Endothelial cell (in vitro differentiated cells): ENCODE data around the gene CCDC106. TPM values are rescaled to one million over a fixed set of nuclear protein-coding genes. Genes with fewer than 3 reads are reported as not detected.

Experiments
- DNase-seq: peaks from one replicate; pipeline ENCODE4 v3.0.0; 2021; ENCODE audit warnings: low spot score
- H3K27ac Mint-ChIP-seq: one replicate; pipeline ENCODE4 v1.8.0; 2021; ENCODE audit warnings: mixed read lengths, inconsistent platforms; ENCODE audit not compliant: unreplicated experiment
- H3K27me3 Mint-ChIP-seq: one replicate; pipeline ENCODE4 v1.8.0; 2021; ENCODE audit warnings: mild to moderate bottlenecking, moderate library complexity, mixed read lengths, inconsistent platforms; ENCODE audit not compliant: unreplicated experiment
- H3K36me3 Mint-ChIP-seq: one replicate; pipeline ENCODE4 v1.8.0; 2021; ENCODE audit warnings: mild to moderate bottlenecking, low read depth, mixed read lengths, inconsistent platforms; ENCODE audit not compliant: unreplicated experiment
- H3K4me1 Mint-ChIP-seq: one replicate; pipeline ENCODE4 v1.8.0; 2021; ENCODE audit warnings: mild to moderate bottlenecking, mixed read lengths, inconsistent platforms; ENCODE audit not compliant: unreplicated experiment
- H3K4me3 Mint-ChIP-seq: one replicate; pipeline ENCODE4 v1.8.0; 2021; ENCODE audit warnings: mild to moderate bottlenecking, mixed read lengths, inconsistent platforms; ENCODE audit not compliant: unreplicated experiment
- H3K9me3 Mint-ChIP-seq: one replicate; pipeline ENCODE4 v1.8.0; 2021; ENCODE audit warnings: mixed read lengths, inconsistent platforms; ENCODE audit not compliant: unreplicated experiment
- CTCF ChIP-seq: fragments of 200-600 bp; sonication (generic); IDR thresholded peaks from one replicate; pipeline ENCODE4 v1.5.0; 2021; ENCODE audit warnings: antibody characterized with exemption; ENCODE audit not compliant: unreplicated experiment
- total RNA-seq: library from RNA; stranded (reverse); fragmentation: NEBNext Ultra II Directional; extraction: Animal tissue kit (Norgen Biotek cat#: 25700); gene quantifications from one replicate; pipeline ENCODE4 v1.2.1, GENCODE V29; 2021; ENCODE audit not compliant: unreplicated experiment

CCDC106 gene
- total RNA-seq, 1 donor from 2014 or later = 20.1 TPM

- peaks cover 16% of the 10 kb centered on the region for H3K4me1 Mint-ChIP-seq
- no peak for TF ChIP-seq CTCF
- H3K27ac Mint-ChIP-seq = peak overlapping the region; percentile 74
- peak overlapping the region; percentile 89 for H3K4me3 Mint-ChIP-seq
- peaks cover 7% of the 10 kb centered on the region for H3K27me3 Mint-ChIP-seq
- no peak for DNase-seq
- peaks cover 7% of the 10 kb centered on the region for H3K36me3 Mint-ChIP-seq
- H3K9me3 Mint-ChIP-seq = no peaks in the 10 kb centered on the region
Measured at GRCh38 chr19:55625004-55625326, 23.0 kb upstream of the CCDC106 start.

GRCh38 chr19:55626350-55626749 lies 21.7 kb upstream of the CCDC106 start:
- Mint-ChIP-seq H3K4me3 (no peak overlapping the region), H3K27ac (no peak overlapping the region), H3K9me3 (no peaks in the 10 kb centered on the region), H3K27me3 (peaks cover 7% of the 10 kb centered on the region), H3K36me3 (peaks cover 7% of the 10 kb centered on the region), H3K4me1 (peaks cover 16% of the 10 kb centered on the region)
- no peak for TF ChIP-seq CTCF
- DNase-seq = no peak

- TF ChIP-seq CTCF = peak; percentile 90
- H3K4me1 Mint-ChIP-seq = peaks cover 20% of the 10 kb centered on the region
- DNase-seq = peak; percentile 87
- H3K27me3 Mint-ChIP-seq = peaks cover 15% of the 10 kb centered on the region
- no peaks in the 10 kb centered on the region for H3K9me3 Mint-ChIP-seq
- no peak overlapping the region for H3K27ac Mint-ChIP-seq
- no peak overlapping the region for H3K4me3 Mint-ChIP-seq
- peaks cover 7% of the 10 kb centered on the region for H3K36me3 Mint-ChIP-seq
Measured at GRCh38 chr19:55632463-55632834, 15.6 kb upstream of the CCDC106 start.

- H3K27ac Mint-ChIP-seq = no peak overlapping the region
- DNase-seq = no peak
- no peaks in the 10 kb centered on the region for H3K9me3 Mint-ChIP-seq
- peaks cover 20% of the 10 kb centered on the region for H3K4me1 Mint-ChIP-seq
- peak overlapping the region; percentile 47 for H3K4me3 Mint-ChIP-seq
- peaks cover 17% of the 10 kb centered on the region for H3K27me3 Mint-ChIP-seq
- peaks cover 12% of the 10 kb centered on the region for H3K36me3 Mint-ChIP-seq
- no peak for TF ChIP-seq CTCF
Measured at GRCh38 chr19:55633861-55634260, 14.2 kb upstream of the CCDC106 start.

- no peak for TF ChIP-seq CTCF
- no peak for DNase-seq
- Mint-ChIP-seq H3K4me1 (peaks cover 25% of the 10 kb centered on the region), H3K27me3 (peaks cover 19% of the 10 kb centered on the region), H3K27ac (peak overlapping the region; percentile 100), H3K9me3 (no peaks in the 10 kb centered on the region), H3K36me3 (peaks cover 14% of the 10 kb centered on the region), H3K4me3 (peak overlapping the region; percentile 99)
Measured at GRCh38 chr19:55635334-55635717, 12.7 kb upstream of the CCDC106 start.
